Upper lobe of left lung (tissue), 4 donors: ENCODE measurements around the gene CCNG2.

ENCODE experiments used
- CTCF ChIP-seq, 6 experiments: fragments of 450-650 bp in 4 of 6; fragments of 200-600 bp in 2 of 6; sonication (generic) in 2 of 6; IDR thresholded peaks; one replicate each; pipeline ENCODE4 v1.5.1; 2016 to 2019; ENCODE audit warnings: antibody characterized with exemption in 6 of 6
- EP300 ChIP-seq, 4 donors: sonication (generic); formaldehyde crosslinking; IDR thresholded peaks; one replicate each; pipeline ENCODE4 v1.5.1; 2017; ENCODE audit warnings: antibody characterized with exemption in 4 of 4, control low read depth in 2 of 4
- POLR2AphosphoS5 ChIP-seq, 2 donors: sonication (generic); formaldehyde crosslinking; IDR thresholded peaks; one replicate each; pipeline ENCODE4 v1.5.1; 2017; ENCODE audit warnings: antibody characterized with exemption in 2 of 2

- TF ChIP-seq CTCF (IDR thresholded peaks at IDR 0.05) (no peak), POLR2AphosphoS5 (IDR thresholded peaks at IDR 0.05) (no peak), EP300 (IDR thresholded peaks at IDR 0.05) (no peak)
These were observed 1.2 kb upstream of the CCNG2 start for GRCh38 chr4:77155631-77156452.
